Activated CD4-positive, alpha-beta T cell treated with anti-CD3 and anti-CD28 coated beads, Interleukin-2, amount 10 ng/mL, durations not matched to agents 7 days and 5 days (primary cell): ENCODE data around the gene TADA1. TPM values are rescaled to one million over a fixed set of nuclear protein-coding genes. Genes with fewer than 3 reads are reported as not detected.

Experiments
- CTCF ChIA-PET: fragments of 350-600 bp; sonication (Branson Sonifier 250); formaldehyde crosslinking; loops from one replicate; lab custom pipeline; 2021; ENCODE audit warnings: antibody characterized with exemption; lab: Charles Lee
- POLR2A ChIA-PET: fragments of 350-600 bp; sonication (Branson Sonifier 250); formaldehyde crosslinking; loops from one replicate; lab custom pipeline; 2021; ENCODE audit warnings: antibody characterized with exemption; lab: Charles Lee
- DNase-seq: peaks from one replicate; pipeline ENCODE4 v3.0.0-alpha.2; 2020
- H3K27ac Mint-ChIP-seq: one replicate; pipeline ENCODE4 v1.8.0; 2021; ENCODE audit warnings: mild to moderate bottlenecking, moderate library complexity, mixed read lengths
- H3K27me3 Mint-ChIP-seq: one replicate; pipeline ENCODE4 v1.8.0; 2021; ENCODE audit warnings: mixed read lengths
- H3K36me3 Mint-ChIP-seq: one replicate; pipeline ENCODE4 v1.8.0; 2021; ENCODE audit warnings: low read depth, mixed read lengths
- H3K4me1 Mint-ChIP-seq: one replicate; pipeline ENCODE4 v1.8.0; 2021; ENCODE audit warnings: mixed read lengths
- H3K4me3 Mint-ChIP-seq: one replicate; pipeline ENCODE4 v1.8.0; 2021; ENCODE audit warnings: mild to moderate bottlenecking, moderate library complexity, mixed read lengths
- H3K9me3 Mint-ChIP-seq: one replicate; pipeline ENCODE4 v1.8.0; 2021; ENCODE audit warnings: mixed read lengths
- total RNA-seq, 2 experiments: library from RNA; stranded (reverse); gene quantifications; one replicate each; pipeline ENCODE4 v1.2.3, GENCODE V29; 2021

The TADA1 gene
- 10 to 100 TPM; 17.0 to 18.8 TPM for total RNA-seq

GRCh38 chr1:166875734-166876539 lies at the start of gene TADA1:
TSS of gene TADA1 (minus strand) at chr1:166876264. CDS start at chr1:166876233, 31 bp downstream.
- Mint-ChIP-seq H3K4me3 (peak within 1 kb of the TSS; percentile 93), H3K9me3 (peaks cover 3% of the 10 kb centered on the region), H3K4me1 (peaks cover 53% of the 10 kb centered on the region), H3K36me3 (peaks cover 16% of the 10 kb centered on the region), H3K27me3 (peaks cover 6% of the 10 kb centered on the region), H3K27ac (peak within 1 kb of the TSS; percentile 99)
- ChIA-PET POLR2A (interaction anchor here (0.5 to 0.6 kb wide), 3 partner anchors 12 to 655 kb away, joined by 3 to 5 read pairs (median 5); no protein-coding TSS in a partner anchor), CTCF (interaction anchor here (1.0 to 2.9 kb wide), 12 partner anchors 8 to 344 kb away, joined by 3 to 14 read pairs (median 4); no protein-coding TSS in a partner anchor)
- DNase-seq: peak; percentile 99

- H3K4me1 Mint-ChIP-seq: no peaks in the 10 kb centered on the region
- H3K36me3 Mint-ChIP-seq: peaks cover 8% of the 10 kb centered on the region
- peaks cover 23% of the 10 kb centered on the region for H3K27me3 Mint-ChIP-seq
- ChIA-PET CTCF (interaction anchor here (0.7 to 1.3 kb wide), 3 partner anchors 19 to 134 kb away, joined by 3 read pairs; no protein-coding TSS in a partner anchor), POLR2A (no interaction called here)
- no peak overlapping the region for H3K4me3 Mint-ChIP-seq
- no peak overlapping the region for H3K27ac Mint-ChIP-seq
- no peak for DNase-seq
- H3K9me3 Mint-ChIP-seq: no peaks in the 10 kb centered on the region
Measured at GRCh38 chr1:166924823-166925541, 48.9 kb upstream of the TADA1 start.

GRCh38 chr1:166920561-166921475 lies 44.8 kb upstream of the TADA1 start:
- peaks cover 6% of the 10 kb centered on the region for H3K36me3 Mint-ChIP-seq
- no peak overlapping the region for H3K4me3 Mint-ChIP-seq
- H3K9me3 Mint-ChIP-seq: no peaks in the 10 kb centered on the region
- POLR2A ChIA-PET: no interaction called here
- H3K27ac Mint-ChIP-seq: no peak overlapping the region
- no peaks in the 10 kb centered on the region for H3K4me1 Mint-ChIP-seq
- peaks cover 33% of the 10 kb centered on the region for H3K27me3 Mint-ChIP-seq
- CTCF ChIA-PET: interaction anchor here (6.8 kb wide), 1 partner anchor 10 kb away, joined by 33 read pairs; no protein-coding TSS in a partner anchor
- DNase-seq: no peak

GRCh38 chr1:166918956-166919316 lies 42.9 kb upstream of the TADA1 start:
- H3K4me1 Mint-ChIP-seq: no peaks in the 10 kb centered on the region
- H3K4me3 Mint-ChIP-seq: no peak overlapping the region
- ChIA-PET POLR2A (no interaction called here), CTCF (interaction anchor here (6.8 kb wide), 1 partner anchor 8 kb away, joined by 33 read pairs; no protein-coding TSS in a partner anchor)
- DNase-seq: no peak
- no peaks in the 10 kb centered on the region for H3K9me3 Mint-ChIP-seq
- H3K36me3 Mint-ChIP-seq: peaks cover 6% of the 10 kb centered on the region
- no peak overlapping the region for H3K27ac Mint-ChIP-seq
- H3K27me3 Mint-ChIP-seq: peaks cover 33% of the 10 kb centered on the region

GRCh38 chr1:166918088-166918955 lies 42.3 kb upstream of the TADA1 start:
- no peaks in the 10 kb centered on the region for H3K4me1 Mint-ChIP-seq
- POLR2A ChIA-PET: no interaction called here
- H3K27me3 Mint-ChIP-seq: peaks cover 33% of the 10 kb centered on the region

GRCh38 chr1:166915941-166916340 lies 39.9 kb upstream of the TADA1 start:
- ChIA-PET CTCF (interaction anchor here (0.7 to 10.6 kb wide), 4 partner anchors 10 to 304 kb away, joined by 3 to 278 read pairs (median 6); partner anchors contain the start of gene POU2F1), POLR2A (no interaction called here)
- Mint-ChIP-seq H3K4me1 (peaks cover 2% of the 10 kb centered on the region), H3K4me3 (no peak overlapping the region), H3K27me3 (peaks cover 19% of the 10 kb centered on the region), H3K36me3 (peaks cover 5% of the 10 kb centered on the region), H3K9me3 (peaks cover 3% of the 10 kb centered on the region), H3K27ac (no peak overlapping the region)
- DNase-seq: no peak

More at GRCh38 chr1:166918088-166918955, 42.3 kb upstream of the TADA1 start:
- Mint-ChIP-seq H3K9me3 (no peaks in the 10 kb centered on the region), H3K36me3 (peaks cover 6% of the 10 kb centered on the region), H3K27ac (no peak overlapping the region), H3K4me3 (no peak overlapping the region)
- no peak for DNase-seq
- CTCF ChIA-PET: interaction anchor here (1.3 to 10.6 kb wide), 4 partner anchors 8 to 139 kb away, joined by 4 to 278 read pairs (median 18); no protein-coding TSS in a partner anchor

- Mint-ChIP-seq H3K36me3 (peaks cover 5% of the 10 kb centered on the region), H3K4me1 (peaks cover 7% of the 10 kb centered on the region), H3K4me3 (no peak overlapping the region), H3K9me3 (peaks cover 3% of the 10 kb centered on the region), H3K27me3 (peaks cover 14% of the 10 kb centered on the region), H3K27ac (no peak overlapping the region)
- DNase-seq: no peak
- POLR2A ChIA-PET: no interaction called here
- CTCF ChIA-PET: interaction anchor here (1.1 to 10.6 kb wide), 3 partner anchors 9 to 305 kb away, joined by 4 to 278 read pairs (median 7); partner anchors contain the start of gene POU2F1
Measured at GRCh38 chr1:166915042-166915441, 39.0 kb upstream of the TADA1 start.

GRCh38 chr1:166914111-166914510 lies 38.0 kb upstream of the TADA1 start:
- Mint-ChIP-seq H3K9me3 (peaks cover 3% of the 10 kb centered on the region), H3K4me3 (no peak overlapping the region), H3K4me1 (peaks cover 7% of the 10 kb centered on the region), H3K27me3 (peaks cover 5% of the 10 kb centered on the region), H3K36me3 (peaks cover 5% of the 10 kb centered on the region), H3K27ac (no peak overlapping the region)
- POLR2A ChIA-PET: interaction anchor here (0.6 kb wide), 1 partner anchor 276 kb away, joined by 5 read pairs; no protein-coding TSS in a partner anchor
- CTCF ChIA-PET: interaction anchor here (1.6 to 10.6 kb wide), 2 partner anchors 8 to 143 kb away, joined by 5 to 278 read pairs; no protein-coding TSS in a partner anchor
- no peak for DNase-seq

GRCh38 chr1:166911624-166912023 lies 35.6 kb upstream of the TADA1 start:
- peaks cover 19% of the 10 kb centered on the region for H3K4me1 Mint-ChIP-seq
- peaks cover 3% of the 10 kb centered on the region for H3K9me3 Mint-ChIP-seq
- CTCF ChIA-PET: interaction anchor here (1.5 to 10.6 kb wide), 5 partner anchors 9 to 155 kb away, joined by 3 to 278 read pairs (median 13); no protein-coding TSS in a partner anchor
- H3K27me3 Mint-ChIP-seq: peaks cover 3% of the 10 kb centered on the region
- peaks cover 5% of the 10 kb centered on the region for H3K36me3 Mint-ChIP-seq
- H3K4me3 Mint-ChIP-seq: no peak overlapping the region
- POLR2A ChIA-PET: no interaction called here
- no peak overlapping the region for H3K27ac Mint-ChIP-seq
- DNase-seq: no peak

- POLR2A ChIA-PET: interaction anchor here (1.6 kb wide), 1 partner anchor 147 kb away, joined by 9 read pairs; no protein-coding TSS in a partner anchor
- Mint-ChIP-seq H3K9me3 (peaks cover 3% of the 10 kb centered on the region), H3K36me3 (peaks cover 5% of the 10 kb centered on the region), H3K4me1 (peaks cover 31% of the 10 kb centered on the region), H3K27ac (no peak overlapping the region), H3K27me3 (peaks cover 3% of the 10 kb centered on the region), H3K4me3 (no peak overlapping the region)
- CTCF ChIA-PET: interaction anchor here (0.5 to 10.6 kb wide), 35 partner anchors 8 to 996 kb away, joined by 3 to 278 read pairs (median 4); partner anchors contain the start of genes ILDR2, POGK and TADA1
- DNase-seq: peak; percentile 85
Measured at GRCh38 chr1:166910396-166910994, 34.4 kb upstream of the TADA1 start.
